Loucy (cell line): ENCODE results near the gene RC3H1.

Source experiments
- EZH2phosphoT487 ChIP-seq: fragments of 200-600 bp; IDR thresholded peaks from 2 replicates; pipeline ENCODE4 v1.6.1; 2018; ENCODE audit warnings: antibody characterized with exemption, mild to moderate bottlenecking, moderate library complexity, borderline replicate concordance
- TF ChIP-seq, protein P1 (sequence below): fragments of 200-600 bp; sonication (generic); conservative IDR thresholded peaks from 2 replicates; pipeline ENCODE4 v1.5.1; 2014; ENCODE audit warnings: mild to moderate bottlenecking, antibody characterized with exemption, low read length

- TF ChIP-seq, protein P1, sequence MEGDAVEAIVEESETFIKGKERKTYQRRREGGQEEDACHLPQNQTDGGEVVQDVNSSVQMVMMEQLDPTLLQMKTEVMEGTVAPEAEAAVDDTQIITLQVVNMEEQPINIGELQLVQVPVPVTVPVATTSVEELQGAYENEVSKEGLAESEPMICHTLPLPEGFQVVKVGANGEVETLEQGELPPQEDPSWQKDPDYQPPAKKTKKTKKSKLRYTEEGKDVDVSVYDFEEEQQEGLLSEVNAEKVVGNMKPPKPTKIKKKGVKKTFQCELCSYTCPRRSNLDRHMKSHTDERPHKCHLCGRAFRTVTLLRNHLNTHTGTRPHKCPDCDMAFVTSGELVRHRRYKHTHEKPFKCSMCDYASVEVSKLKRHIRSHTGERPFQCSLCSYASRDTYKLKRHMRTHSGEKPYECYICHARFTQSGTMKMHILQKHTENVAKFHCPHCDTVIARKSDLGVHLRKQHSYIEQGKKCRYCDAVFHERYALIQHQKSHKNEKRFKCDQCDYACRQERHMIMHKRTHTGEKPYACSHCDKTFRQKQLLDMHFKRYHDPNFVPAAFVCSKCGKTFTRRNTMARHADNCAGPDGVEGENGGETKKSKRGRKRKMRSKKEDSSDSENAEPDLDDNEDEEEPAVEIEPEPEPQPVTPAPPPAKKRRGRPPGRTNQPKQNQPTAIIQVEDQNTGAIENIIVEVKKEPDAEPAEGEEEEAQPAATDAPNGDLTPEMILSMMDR, result no peak
- no peak for TF ChIP-seq EZH2phosphoT487
Measured at GRCh38 chr1:173954179-173954578, 68.0 kb downstream of the RC3H1 start.
